Retina (tissue), 1 donor: ENCODE data around the gene KCNQ1.

Experiments
- DNase-seq: peaks from one replicate; pipeline ENCODE4 v3.0.0-alpha.2; 2016

Gene KCNQ1

DNA sequence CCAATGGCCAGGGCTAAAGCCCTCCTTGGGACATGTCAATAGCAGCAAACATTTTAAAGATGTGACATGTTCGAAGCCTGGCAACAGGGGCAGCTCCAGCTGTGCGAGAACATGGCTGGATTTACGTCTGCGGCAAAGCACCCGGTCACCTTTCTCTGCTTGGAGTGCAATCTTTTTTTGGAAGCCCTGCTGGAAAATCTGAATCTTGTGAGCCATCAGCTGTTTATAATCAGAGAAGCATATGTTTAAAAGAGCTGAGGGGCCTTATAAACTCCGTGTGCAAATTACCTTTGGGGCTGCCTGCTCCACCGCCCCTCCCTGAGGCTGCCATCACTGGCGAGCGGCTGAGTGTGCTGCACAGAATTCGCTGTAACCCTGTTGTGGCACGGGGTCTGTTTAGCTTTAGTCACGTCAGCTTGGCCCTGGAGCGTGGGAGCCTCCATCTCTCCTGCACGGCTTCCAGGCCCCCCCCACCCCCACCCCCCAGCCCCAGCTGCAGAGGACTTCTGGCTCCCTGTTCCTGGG lies 264.0 kb downstream of the KCNQ1 start:
- no peak for DNase-seq

DNA sequence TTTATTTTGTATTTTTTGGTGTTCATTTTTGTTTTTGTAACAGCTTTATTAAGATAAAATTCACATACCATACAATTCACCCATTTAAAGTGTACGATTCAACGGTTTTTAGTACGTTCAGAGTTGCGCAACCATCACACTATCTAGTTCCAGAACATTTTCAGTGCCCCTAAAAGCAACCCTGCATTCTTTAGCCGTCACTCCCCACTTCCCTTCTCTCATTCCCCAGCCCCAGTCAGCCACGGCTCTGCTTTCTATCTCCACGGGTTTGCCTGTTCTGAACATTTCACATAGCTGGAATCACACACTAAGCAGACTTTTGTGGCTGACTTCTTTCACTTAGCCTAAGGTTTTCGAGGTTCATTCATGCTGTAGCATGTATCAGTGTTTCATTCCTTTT lies 264.6 kb downstream of the KCNQ1 start:
- no peak for DNase-seq

DNA sequence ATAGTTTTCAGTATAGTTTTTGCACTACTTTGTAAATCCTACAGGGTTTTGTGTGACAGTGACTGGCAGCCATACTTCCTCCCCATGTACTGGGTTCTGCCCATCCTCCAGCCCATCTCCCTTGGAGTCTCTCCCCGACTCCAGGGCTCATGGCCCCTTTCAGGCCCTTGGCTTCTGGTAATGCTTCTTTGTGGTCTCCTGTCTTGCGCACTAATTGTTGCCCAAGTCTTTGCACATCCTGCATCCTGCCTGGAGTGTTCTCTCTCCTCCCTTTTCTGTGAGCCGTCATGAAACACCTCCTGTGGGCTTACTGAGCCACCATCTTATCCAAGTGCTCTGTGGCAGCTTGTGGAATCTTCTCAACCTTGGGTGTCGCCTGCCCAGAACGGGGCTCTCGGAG lies 266.4 kb downstream of the KCNQ1 start:
- DNase-seq, result no peak

DNA sequence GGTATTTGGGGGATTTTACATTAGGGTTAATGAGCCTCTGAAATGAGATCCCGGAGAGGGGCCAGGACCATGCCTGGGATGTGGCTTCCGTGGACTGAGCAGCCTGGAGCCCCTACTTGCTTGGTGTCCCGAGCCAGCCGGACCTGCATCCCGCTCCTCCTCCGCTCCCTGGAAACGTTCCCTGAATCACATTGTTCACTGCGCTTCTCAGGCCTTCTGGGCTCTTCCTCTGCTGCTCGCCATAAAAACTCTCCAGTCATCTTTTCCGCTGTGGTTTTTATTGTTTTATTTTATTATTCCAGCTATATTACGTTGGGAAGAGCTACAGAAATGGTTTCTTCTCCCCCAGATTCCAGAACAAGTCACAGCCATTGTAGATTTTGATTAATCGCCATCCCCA lies 268.3 kb downstream of the KCNQ1 start:
- no peak for DNase-seq

DNA sequence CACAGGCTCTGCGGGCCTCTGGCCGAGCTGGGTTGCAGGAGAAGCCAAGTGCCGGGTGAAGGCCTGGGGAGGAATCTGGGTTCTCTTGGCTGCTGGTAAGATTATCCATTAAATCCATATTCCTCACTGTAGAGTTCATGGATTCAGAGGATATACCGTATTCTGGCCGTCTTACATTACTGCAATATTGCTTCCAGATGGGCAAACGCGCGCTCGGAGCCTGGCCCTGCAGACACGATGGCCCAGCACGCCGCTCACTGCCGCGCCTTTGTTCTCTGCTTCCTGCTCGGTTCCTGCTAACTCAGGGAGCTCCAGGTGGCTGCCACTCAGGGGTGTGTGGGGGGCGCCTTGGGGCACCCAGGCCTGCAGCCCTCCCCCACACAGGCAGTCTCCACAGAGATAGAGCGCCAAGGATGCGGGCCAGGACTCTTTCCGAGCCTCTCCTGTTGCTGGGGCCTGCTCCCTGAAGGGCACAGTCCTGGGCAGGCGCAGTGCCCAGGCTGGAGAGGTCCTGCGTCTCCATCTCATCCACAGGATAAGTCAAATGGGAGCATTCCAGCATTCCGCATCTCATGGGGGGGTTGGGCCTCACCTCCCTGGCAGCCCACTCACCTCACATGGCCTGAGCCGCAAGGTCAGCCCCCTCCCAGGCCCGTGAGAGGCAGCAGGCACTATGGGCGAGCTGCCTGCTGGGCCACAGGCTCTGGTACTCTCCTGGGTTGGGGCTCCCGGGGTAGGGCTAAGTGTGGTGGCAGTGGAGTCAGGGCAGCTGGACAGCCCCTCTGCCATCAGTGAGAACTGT lies 269.1 kb downstream of the KCNQ1 start:
- DNase-seq, result no peak

DNA sequence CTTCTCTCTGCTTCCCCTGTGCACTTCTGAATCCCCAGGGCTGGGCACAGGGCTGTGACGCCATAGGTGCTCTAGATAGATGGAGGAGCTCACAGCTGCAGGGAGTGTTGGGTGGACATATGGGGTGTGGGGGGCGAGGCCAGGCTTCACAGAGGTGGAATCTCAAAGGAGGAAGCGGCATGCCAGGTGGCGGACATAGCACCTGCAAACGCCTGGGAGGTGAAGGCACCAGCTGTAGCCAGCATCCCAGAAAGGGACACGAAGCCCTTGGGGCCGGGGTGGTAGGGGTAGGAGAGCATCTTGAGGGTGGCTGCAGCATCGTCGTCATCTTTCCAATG lies 269.6 kb downstream of the KCNQ1 start:
- no peak for DNase-seq

DNA sequence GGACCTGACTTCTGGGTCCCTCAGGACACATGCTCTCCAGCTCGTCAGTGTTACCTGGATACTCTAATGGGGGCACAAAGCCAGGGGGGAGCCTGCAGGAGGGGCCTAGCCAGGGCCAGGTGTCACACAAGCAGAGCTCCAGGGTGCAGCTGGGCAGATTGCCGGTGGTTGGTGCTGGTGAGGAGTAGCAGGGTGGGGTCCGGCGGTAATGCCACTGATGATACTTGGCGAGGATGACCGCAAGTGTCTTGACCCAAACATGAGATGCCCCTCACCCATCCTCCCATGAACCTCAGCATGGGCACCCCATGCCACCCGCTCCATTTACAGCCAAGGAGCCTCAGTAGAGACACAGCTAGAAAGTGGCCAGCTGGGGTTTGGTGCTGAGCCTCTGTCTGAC lies 270.1 kb downstream of the KCNQ1 start:
- DNase-seq, result no peak

DNA sequence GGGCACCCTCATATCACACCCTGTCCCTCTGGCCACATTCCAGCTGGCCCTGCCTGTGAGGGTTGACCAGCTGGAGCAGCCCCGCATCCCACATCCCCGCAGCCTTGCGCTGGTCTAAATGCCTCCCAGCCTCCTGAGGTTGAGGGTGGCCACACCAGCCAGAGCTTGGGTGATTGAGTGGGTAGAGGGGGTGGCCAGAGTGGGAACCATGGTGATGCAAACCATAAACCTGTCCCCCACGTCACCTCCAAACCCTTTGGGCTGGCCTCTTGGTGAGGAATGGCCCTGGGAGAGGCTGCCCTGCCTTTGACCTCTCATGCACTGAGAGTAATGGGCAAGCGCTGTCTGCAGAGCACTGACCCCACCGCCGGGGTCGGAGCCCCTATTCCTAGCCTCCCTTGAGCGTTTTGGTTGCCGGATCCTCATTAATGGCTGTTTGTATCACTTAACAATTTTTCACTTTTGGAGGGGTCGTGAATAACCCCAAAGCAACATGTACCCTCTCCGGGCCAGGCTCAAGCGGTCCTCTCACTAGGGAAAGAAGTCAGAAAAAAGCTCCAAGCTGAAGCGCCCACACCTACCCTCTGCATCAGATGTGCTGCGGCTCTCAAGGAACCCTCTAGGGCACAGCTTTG lies 271.0 kb downstream of the KCNQ1 start:
- no peak for DNase-seq

DNA sequence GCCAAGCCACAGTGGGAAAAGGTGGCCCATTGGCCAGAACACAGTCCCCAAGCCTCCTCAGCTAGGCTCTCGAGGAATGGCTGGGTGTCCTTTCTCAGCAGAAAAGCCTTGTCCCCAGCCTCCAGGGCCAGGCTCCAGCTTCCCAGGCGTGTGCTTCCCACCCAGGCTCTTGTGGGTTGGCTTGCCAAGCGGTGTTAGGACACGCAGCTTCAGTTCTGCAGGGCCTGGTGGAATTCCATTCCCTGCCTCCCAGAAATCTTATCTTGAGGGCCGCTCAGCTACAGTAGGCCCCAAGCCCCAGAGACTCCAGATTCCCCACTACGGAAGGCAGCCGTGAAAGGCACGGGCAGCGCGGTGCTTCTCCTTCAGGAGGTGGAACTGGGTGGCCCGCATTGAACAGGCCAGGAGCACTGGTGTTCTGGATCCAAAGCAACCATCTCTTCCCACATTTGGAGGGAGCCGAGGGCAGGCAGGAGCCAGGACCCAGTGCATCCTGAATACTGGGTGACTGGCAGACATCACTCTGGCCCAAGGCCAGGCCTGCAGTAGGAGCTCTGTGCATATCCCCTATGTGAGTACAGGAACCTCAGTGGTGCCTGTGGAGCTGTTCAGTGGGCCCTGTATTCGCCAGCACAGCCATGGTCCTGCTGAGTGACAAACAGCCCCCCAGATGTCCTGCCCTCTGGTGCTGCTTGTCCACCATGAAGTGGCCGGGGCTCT lies 271.7 kb downstream of the KCNQ1 start:
- DNase-seq, result no peak

DNA sequence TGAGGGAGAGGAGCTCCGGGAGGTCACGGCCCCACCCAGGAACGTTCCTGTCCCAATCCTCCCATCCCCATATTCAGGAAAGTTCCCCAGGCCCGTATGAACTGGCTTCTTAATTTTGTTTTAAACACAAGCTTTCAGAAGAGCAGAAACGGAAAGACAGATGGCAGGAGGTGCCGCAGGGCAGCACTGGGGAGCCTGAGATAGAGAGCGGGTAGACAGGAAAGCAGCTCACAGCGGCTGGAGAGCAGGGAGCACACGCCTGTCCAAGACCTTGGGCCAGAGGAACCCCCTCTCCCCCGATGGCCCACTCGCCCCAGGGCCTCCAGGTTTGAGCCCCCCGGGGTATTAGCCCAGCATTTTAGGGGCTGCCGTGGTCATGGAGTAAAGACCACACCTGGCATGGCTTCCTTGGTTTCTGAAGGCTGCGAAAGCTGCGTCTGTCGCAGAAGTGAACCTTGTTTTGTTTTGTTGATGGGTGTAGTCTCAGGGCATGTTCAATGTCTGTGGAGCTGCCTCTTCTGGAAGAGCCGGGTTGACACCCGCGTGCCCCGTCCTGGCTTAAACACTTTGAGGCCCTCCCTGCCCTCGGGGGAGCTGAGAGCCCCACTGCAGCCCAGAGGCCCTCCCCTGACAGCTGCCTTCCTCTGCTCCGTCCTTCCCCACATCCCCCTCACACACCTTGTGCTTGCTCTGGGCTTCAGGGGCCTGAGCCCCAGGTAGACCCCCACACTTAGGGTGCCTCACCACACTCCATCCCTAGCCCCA lies 272.9 kb downstream of the KCNQ1 start:
- DNase-seq, result no peak

DNA sequence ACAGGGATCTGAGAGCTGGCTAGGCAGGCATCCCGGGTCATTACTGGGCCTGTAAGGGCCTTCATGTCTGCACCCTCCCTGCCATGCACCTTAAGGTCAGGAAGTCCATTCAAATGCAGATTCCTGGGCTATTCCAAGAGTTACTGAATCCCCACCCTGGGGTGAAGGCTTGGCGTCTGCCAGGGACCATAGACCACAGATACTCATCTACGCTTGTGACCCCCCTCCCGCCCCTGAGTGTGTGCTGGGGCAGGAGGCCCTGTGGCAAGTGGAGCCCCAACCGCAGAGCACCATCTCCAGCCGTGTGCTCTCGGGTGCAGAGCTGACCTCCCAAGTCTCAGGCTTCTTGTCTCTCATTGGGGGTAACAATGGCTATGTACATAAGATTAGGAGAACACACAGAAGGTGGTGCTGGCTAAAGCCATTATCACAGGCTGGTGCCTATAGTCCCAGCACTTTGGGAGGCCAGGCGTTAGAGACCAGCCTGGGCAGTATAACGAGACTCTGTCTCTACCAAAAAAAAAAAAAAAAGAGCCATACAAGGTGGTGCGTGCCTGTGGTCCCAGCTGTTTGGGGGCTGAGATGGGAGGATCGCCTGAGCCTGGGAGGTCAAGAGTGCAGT lies 274.1 kb downstream of the KCNQ1 start:
- DNase-seq, result no peak

DNA sequence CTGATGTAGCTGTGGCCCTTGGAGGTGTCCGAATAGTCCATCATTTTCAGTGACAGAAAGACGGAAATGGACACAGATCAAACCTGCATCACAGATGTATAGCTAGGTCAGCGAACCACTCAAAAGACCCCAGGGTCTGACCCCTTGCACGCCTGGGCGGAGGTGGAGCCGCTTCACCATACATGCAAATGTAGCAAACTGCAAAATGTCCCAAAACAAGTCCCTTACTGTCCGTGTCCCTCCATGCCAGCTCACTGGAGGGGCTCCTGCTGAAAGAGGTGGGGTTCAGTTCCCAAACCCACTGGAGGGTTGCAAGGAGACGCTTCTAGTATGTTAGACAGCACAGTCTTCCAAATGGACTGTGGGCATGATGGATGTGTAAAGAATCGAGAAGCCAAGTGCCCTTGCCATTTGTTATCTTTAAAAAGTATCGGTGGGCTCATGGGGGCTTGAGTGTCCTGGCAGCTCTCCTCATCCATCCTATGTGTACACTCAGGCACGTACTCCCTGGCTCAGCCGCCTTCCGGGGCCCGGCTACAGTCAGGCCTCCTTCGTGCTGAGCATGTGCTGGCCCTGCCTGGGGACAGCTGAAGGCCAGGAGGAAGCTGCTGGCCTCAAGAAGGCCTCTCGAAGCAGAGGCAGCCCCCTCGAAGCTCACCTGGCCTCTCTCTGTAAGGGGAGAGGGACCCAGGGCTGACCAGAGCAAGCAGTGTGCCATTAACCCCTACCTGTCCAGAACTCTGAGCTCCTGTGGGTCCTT lies 275.2 kb downstream of the KCNQ1 start:
- DNase-seq, result no peak

DNA sequence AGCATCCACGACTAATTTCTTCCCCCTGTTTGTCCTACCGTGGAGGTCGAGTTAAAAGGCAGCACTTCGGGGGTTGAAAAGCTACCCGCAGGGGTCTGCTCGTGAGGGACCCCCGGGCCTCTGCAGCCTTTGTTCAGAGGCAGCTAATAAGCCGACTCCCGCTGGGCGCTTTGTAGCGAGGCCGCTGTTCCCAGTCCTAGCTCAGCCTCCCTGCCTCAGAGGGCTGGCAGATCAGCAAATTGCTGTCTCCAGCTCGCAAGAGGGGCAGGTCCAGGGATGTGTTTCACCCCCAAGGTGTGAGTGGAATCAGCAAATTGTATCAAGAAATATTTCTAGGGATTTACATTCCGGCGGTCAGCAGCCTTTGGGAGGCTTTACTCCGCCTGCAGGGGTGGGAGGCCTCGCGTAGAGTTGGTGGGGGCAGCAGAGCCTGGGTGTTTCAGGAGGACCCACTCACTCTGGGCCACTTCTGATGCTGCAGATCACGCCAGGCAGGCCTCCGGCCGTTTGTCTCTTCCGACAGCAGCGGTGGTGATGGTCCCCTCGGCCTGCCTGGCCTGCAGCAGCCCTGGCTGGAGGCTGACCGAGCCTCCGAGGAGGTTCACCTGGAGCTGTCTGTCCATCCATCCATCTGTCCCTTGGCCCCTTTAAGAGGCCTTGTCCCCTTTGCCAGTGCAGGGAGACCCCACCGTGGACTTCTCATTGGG lies 276.6 kb downstream of the KCNQ1 start:
- DNase-seq, result peak; percentile 81

DNA sequence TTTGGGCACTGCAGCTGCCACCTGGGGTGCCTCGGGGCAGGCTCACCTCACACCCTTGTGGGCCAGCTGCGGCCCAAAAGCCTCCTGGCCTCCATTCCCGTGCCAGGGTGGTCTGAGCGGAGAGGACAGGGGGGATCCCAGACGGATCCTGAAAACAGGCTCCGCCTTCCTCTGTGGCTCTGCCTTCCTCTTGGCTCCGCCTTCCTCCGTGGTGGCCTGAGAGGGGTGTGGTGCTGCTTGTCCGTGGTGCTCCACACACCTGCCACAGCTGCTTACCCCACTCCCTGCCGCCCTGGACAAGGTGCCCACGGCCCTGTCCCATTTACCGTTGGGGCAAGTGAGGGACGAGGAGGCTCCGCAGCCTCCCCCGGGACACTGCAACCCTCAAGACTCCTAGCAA lies 278.1 kb downstream of the KCNQ1 start:
- DNase-seq, result no peak

DNA sequence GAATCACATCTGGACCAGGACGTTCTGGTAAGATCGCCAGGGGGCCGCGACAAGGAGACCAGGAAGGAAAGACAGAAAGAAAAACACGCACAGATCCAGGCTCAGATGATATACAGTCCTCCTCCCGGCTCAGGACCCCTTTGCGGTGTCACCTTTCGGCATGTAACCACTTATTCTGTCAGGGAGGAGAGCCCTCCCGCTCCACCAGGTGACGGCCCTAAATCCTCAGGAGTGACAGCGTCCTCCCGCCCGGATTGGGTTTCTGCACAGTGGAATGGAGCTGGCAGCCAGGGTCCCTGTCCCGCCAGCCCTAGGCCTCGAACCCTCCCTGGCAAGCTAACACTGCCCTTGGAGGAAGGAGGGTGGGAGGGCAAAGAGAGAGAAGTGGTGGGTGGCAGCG lies 279.3 kb downstream of the KCNQ1 start:
- DNase-seq, result no peak

DNA sequence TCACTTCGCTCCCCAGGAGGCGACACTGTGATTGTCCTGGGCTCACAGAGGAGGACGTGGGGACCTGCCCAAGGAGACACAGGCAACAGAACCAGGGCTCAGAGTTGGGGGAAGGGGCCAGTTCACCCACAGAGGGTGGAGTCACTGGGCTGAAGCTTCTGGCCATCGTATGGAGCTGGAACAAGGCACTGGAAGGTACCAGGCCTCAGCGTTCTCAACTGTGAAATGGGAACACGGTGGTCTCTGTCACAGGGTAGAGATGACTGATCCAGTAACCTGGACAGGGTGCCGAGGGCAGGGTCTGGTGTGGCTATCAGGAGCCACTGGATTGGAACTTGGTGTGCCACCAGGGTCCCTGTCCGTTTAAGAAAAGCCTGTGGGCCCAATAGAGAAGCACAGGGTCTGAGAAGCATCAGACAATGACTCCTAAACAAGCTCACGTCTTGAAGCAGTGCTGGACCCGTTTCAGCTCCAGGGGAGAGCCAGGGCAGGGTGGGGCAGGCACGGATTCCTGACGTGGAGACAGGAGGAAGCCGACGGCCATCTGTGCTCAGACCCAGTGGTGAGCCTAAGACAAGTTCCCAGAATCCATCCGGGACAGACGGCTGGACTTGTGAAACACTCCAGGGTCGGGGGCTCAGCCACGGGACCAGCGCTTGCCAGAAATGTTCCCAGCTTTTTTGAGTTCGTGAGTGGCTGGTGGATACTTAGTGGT lies 280.0 kb downstream of the KCNQ1 start:
- no peak for DNase-seq

DNA sequence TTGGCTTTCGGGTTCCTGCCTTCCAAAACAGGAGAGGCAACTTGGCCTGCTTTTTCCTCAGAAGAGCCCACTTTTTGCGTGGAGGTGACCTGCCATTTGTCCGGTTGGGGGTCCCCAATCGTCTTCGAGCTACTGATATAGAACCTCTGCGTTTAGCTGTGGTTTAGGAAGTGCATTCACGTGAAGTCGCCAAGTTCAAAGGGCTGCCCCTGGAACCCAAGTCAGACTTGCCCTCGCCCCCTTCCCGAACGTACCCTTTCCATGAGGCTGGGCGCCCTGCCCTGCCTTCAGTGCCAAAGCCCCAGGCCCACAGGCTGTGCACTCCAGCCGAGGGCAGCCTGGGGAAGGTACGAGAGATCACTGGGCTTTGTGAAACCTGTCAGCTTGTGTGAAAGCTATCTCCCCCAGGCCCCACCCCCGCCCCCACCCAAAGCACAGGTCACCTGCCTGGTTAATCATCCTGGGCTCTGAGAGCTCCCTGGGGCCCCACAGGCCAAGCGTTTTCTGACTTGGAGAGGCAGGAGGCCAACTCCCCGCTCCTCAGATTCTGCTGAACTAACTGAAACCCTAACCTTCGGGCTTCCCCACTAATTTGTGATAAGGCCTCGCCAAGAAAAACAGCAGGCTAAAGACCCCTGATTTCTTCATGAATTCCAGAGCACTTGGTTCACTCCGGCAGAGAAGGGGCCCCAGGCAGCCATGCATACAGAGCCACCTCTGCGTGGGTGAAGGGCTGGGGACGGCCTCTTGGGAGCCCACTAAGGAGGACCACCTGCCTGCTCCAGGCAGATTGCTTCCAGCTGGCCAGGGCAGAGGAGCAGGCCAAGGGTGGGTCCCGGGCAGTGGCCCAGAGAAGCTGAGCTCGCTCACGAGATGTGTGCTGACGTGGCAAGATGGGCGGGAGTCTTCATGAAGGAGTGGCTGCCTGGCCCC lies 280.8 kb downstream of the KCNQ1 start:
- no peak for DNase-seq

DNA sequence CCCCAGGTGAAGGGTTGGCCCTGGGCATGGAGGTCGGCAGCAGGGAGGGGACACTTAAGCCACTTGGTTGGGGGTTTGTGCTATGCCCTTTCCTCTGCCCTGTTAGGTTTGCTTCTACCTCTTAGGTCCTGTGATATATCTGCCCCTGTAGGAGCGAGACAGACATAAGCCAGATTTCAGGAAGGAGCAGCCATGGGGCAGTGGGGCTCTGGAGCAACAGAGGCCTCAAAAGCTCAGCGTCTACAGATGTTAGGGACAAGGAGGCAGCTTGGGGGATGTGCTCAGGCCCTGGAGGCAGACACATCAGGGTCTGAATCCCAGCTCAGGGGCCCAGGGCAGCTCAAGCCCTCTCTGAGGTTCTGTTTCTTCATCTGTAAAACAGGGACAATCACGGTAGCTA lies 282.2 kb downstream of the KCNQ1 start:
- no peak for DNase-seq

DNA sequence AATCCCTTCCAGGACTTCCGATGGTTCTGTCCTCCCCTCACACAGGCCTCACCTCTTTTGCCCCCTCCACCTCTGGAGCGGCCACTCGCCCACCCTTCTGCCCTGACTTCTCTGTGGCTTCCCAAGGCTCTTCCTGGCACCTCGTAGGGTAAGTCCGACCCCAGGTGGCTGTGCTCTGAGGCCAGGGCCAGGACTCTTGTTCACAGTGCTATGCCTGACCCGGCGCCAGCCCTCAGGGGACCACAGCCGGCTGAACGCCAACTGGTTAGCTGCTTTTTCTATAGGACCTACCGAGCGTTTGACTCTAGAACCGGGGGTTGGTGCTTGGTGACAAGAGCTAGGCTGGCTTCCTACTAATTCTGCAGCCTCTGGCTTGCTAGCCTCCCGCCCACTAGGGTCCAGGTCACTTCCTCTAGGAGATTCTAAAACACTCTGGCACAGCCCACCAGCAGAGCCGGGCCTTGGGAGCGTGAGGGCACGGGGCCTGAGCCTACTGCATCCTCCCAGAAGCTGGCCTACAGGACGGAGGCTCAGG lies 283.4 kb downstream of the KCNQ1 start:
- no peak for DNase-seq
